HUES64 (cell line): ENCODE measurements around the gene KLK2.

ENCODE experiments used
- H3K27ac ChIP-seq: 2 replicates; pipeline ENCODE4 v1.7.0; 2013; ENCODE audit warnings: low read depth, low read length, inconsistent platforms
- H3K27me3 ChIP-seq: 2 replicates; pipeline ENCODE4 v1.6.1; 2013; ENCODE audit warnings: mild to moderate bottlenecking, low read length; ENCODE audit not compliant: insufficient read depth
- H3K36me3 ChIP-seq: 2 replicates; pipeline ENCODE4 v1.6.1; 2013; ENCODE audit warnings: mild to moderate bottlenecking, low read length; ENCODE audit not compliant: insufficient read depth
- H3K4me1 ChIP-seq: 2 replicates; pipeline ENCODE4 v1.6.1; 2013; ENCODE audit warnings: mild to moderate bottlenecking, low read length, moderate library complexity; ENCODE audit not compliant: insufficient read depth
- H3K4me3 ChIP-seq: 2 replicates; pipeline ENCODE4 v1.5.1; 2013; ENCODE audit warnings: mild to moderate bottlenecking, low read length, moderate library complexity
- H3K9ac ChIP-seq: 2 replicates; pipeline ENCODE4 v1.6.1; 2013; ENCODE audit warnings: mild to moderate bottlenecking, low read depth, low read length
- H3K9me3 ChIP-seq: 2 replicates; pipeline ENCODE4 v1.6.1; 2013; ENCODE audit warnings: low read depth, low read length; ENCODE audit not compliant: insufficient read depth
- WGBS: fragments of 150-250, 120-280 bp; methylation state at CpG from one replicate; pipeline ENCODE4 v1.1.7; 2013; ENCODE audit warnings: missing lambda C conversion rate; 5-methylcytosine and 5-hydroxymethylcytosine counted together

The KLK2 gene

GRCh38 chr19:50851620-50852019 lies 21.6 kb upstream of the KLK2 start:
- 70% methylated on average over 4 of the region's 4 CpGs for WGBS
- Histone ChIP-seq H3K27ac (no peak overlapping the region), H3K4me3 (no peak overlapping the region), H3K27me3 (no peaks in the 10 kb centered on the region), H3K9ac (no peak overlapping the region), H3K4me1 (no peaks in the 10 kb centered on the region), H3K9me3 (0 out of 2 replicates have a peak, but pooled peaks cover 10% of the 10 kb centered on the region), H3K36me3 (no peaks in the 10 kb centered on the region)

GRCh38 chr19:50854636-50855410 lies 18.4 kb upstream of the KLK2 start, which contains the start of gene KLK3:
TSS of gene KLK3 (plus strand) at chr19:50854915. CDS start at chr19:50854956, 41 bp downstream.
- H3K36me3 ChIP-seq: no peaks in the 10 kb centered on the region
- no peaks in the 10 kb centered on the region for H3K4me1 ChIP-seq
- WGBS: 69% methylated on average over 6 of the region's 9 CpGs
- H3K27ac ChIP-seq: no peak within 1 kb of the TSS
- no peak within 1 kb of the TSS for H3K4me3 ChIP-seq
- H3K9me3 ChIP-seq: 0 out of 2 replicates have a peak, but pooled peaks cover 14% of the 10 kb centered on the region
- H3K27me3 ChIP-seq: no peaks in the 10 kb centered on the region
- no peak within 1 kb of the TSS for H3K9ac ChIP-seq

GRCh38 chr19:50857366-50857765 lies 15.9 kb upstream of the KLK2 start:
- Histone ChIP-seq H3K4me3 (no peak overlapping the region), H3K9ac (no peak overlapping the region), H3K9me3 (peaks cover 24% of the 10 kb centered on the region), H3K4me1 (no peaks in the 10 kb centered on the region), H3K27me3 (no peaks in the 10 kb centered on the region), H3K27ac (no peak overlapping the region), H3K36me3 (no peaks in the 10 kb centered on the region)
- WGBS: 84% methylated on average over 6 of the region's 6 CpGs

- no peaks in the 10 kb centered on the region for H3K27me3 ChIP-seq
- H3K36me3 ChIP-seq: no peaks in the 10 kb centered on the region
- H3K9ac ChIP-seq: no peak overlapping the region
- H3K4me1 ChIP-seq: no peaks in the 10 kb centered on the region
- 65% methylated on average over 7 of the region's 7 CpGs for WGBS
- no peak overlapping the region for H3K27ac ChIP-seq
- no peak overlapping the region for H3K4me3 ChIP-seq
- H3K9me3 ChIP-seq: peaks cover 21% of the 10 kb centered on the region
These were observed 14.4 kb upstream of the KLK2 start for GRCh38 chr19:50858886-50859285.

- no peaks in the 10 kb centered on the region for H3K36me3 ChIP-seq
- H3K9me3 ChIP-seq: peaks cover 23% of the 10 kb centered on the region
- 78% methylated on average over 4 of the region's 4 CpGs for WGBS
- H3K4me1 ChIP-seq: no peaks in the 10 kb centered on the region
- no peak overlapping the region for H3K9ac ChIP-seq
- no peak overlapping the region for H3K4me3 ChIP-seq
- H3K27me3 ChIP-seq: no peaks in the 10 kb centered on the region
- no peak overlapping the region for H3K27ac ChIP-seq
These were observed 13.4 kb upstream of the KLK2 start for GRCh38 chr19:50859849-50860248.

GRCh38 chr19:50861010-50861409 lies 12.2 kb upstream of the KLK2 start:
- no peaks in the 10 kb centered on the region for H3K4me1 ChIP-seq
- H3K27me3 ChIP-seq: no peaks in the 10 kb centered on the region
- H3K4me3 ChIP-seq: no peak overlapping the region
- no peak overlapping the region for H3K9ac ChIP-seq
- H3K27ac ChIP-seq: no peak overlapping the region
- 72% methylated on average over 5 of the region's 5 CpGs for WGBS
- H3K36me3 ChIP-seq: no peaks in the 10 kb centered on the region
- peaks cover 23% of the 10 kb centered on the region for H3K9me3 ChIP-seq

GRCh38 chr19:50861496-50862286 lies 11.5 kb upstream of the KLK2 start:
- Histone ChIP-seq H3K9me3 (peaks cover 28% of the 10 kb centered on the region), H3K27ac (no peak overlapping the region), H3K9ac (no peak overlapping the region), H3K27me3 (no peaks in the 10 kb centered on the region), H3K4me1 (no peaks in the 10 kb centered on the region), H3K4me3 (no peak overlapping the region), H3K36me3 (no peaks in the 10 kb centered on the region)
- WGBS: 83% methylated on average over 6 of the region's 7 CpGs

- WGBS: 92% methylated on average over 4 of the region's 4 CpGs
- no peak overlapping the region for H3K9ac ChIP-seq
- H3K27me3 ChIP-seq: peaks cover 2% of the 10 kb centered on the region; the same call in 1 of the 2 replicates
- H3K36me3 ChIP-seq: no peaks in the 10 kb centered on the region
- no peak overlapping the region for H3K27ac ChIP-seq
- H3K4me1 ChIP-seq: no peaks in the 10 kb centered on the region
- H3K4me3 ChIP-seq: no peak overlapping the region
- 0 out of 2 replicates have a peak, but pooled peaks cover 9% of the 10 kb centered on the region for H3K9me3 ChIP-seq
These were observed 3.8 kb upstream of the KLK2 start for GRCh38 chr19:50869479-50869878.

GRCh38 chr19:50870417-50871089 lies 2.7 kb upstream of the KLK2 start:
- H3K9me3 ChIP-seq: 0 out of 2 replicates have a peak, but pooled peaks cover 9% of the 10 kb centered on the region
- H3K36me3 ChIP-seq: no peaks in the 10 kb centered on the region
- no peak overlapping the region for H3K4me3 ChIP-seq
- peaks cover 2% of the 10 kb centered on the region; the same call in 1 of the 2 replicates for H3K27me3 ChIP-seq
- no peaks in the 10 kb centered on the region for H3K4me1 ChIP-seq
- no peak overlapping the region for H3K27ac ChIP-seq
- 84% methylated on average over 26 of the region's 26 CpGs for WGBS
- H3K9ac ChIP-seq: no peak overlapping the region

- Histone ChIP-seq H3K9ac (no peak overlapping the region), H3K4me3 (no peak overlapping the region), H3K27me3 (peaks cover 2% of the 10 kb centered on the region; the same call in 1 of the 2 replicates), H3K27ac (no peak overlapping the region), H3K9me3 (0 out of 2 replicates have a peak, but pooled peaks cover 4% of the 10 kb centered on the region), H3K4me1 (no peaks in the 10 kb centered on the region), H3K36me3 (no peaks in the 10 kb centered on the region)
- 77% methylated on average over 5 of the region's 5 CpGs for WGBS
These were observed 972 bp downstream of the KLK2 start for GRCh38 chr19:50874211-50874610.
